ENCODE data around the gene RALGAPA1.

DNA sequence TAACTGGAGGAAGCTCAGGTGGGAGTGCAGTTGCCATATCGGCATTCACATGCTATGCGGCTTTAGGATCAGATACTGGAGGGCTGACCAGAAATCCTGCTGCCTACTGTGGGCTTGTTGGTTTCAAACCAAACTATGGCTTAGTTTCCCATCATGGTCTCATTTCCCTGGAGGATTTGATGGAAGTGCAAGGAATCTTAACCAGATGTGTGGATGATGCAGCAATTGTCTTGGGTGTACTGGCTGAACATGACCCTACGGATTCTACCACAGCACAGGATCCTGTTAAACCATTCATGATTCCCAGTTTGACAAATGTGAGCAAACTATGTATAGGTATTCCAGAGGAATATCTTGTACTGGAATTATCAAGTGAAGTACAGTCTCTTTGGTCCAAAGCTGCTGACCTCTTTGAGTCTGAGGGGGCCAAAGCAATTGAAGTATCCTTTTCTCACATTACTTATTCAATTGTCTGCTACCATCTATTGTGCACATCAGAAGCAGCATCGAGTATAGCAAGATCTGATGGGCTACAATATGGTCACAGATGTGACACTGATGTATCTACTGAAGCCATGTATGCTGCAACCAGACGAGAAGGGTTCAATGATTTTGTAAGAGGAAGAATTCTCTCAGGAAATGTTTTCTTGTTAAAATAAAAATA, 42.9 kb downstream of the RALGAPA1 start:
- no peak for TF ChIP-seq CTCF (IDR thresholded peaks at IDR 0.05; ENCODE audit: poor library complexity)
- TF ChIP-seq EZH2 (IDR thresholded peaks at IDR 0.05; ENCODE audit: borderline replicate concordance) = no peak

Data from hepatocyte (in vitro differentiated cells).